Left lobe of liver (tissue), 2 donors: ENCODE measurements around the gene COMMD7. TPM values are rescaled to one million over a fixed set of nuclear protein-coding genes. Genes with fewer than 3 reads are reported as not detected.
"Not testable (repeated sequence)": the region's sequence is repeated elsewhere in the genome, so short reads cannot be mapped to it uniquely, and the experiment has no call there.

ENCODE experiments used
- ATAC-seq: fragments of 200-7000 bp; cut with Tn5 transposase; one replicate; pipeline ENCODE4 v1.9.1; 2020; ENCODE audit warnings: mild to moderate bottlenecking, moderate library complexity
- DNase-seq: peaks from one replicate; pipeline ENCODE4 v3.0.0-alpha.2; 2020; ENCODE audit warnings: low spot score
- total RNA-seq: library from RNA; stranded (reverse); gene quantifications from one replicate; pipeline ENCODE4 v1.2.1, GENCODE V29; 2021
- donor health status: DM: no; HTN: no; CAD: no; lungs with moderate emphysema.
- donor health status: DM: no; HTN: yes; CAD: no.

Gene COMMD7
- total RNA-seq, 1 donor from 2014 or later = 16.9 TPM

DNA sequence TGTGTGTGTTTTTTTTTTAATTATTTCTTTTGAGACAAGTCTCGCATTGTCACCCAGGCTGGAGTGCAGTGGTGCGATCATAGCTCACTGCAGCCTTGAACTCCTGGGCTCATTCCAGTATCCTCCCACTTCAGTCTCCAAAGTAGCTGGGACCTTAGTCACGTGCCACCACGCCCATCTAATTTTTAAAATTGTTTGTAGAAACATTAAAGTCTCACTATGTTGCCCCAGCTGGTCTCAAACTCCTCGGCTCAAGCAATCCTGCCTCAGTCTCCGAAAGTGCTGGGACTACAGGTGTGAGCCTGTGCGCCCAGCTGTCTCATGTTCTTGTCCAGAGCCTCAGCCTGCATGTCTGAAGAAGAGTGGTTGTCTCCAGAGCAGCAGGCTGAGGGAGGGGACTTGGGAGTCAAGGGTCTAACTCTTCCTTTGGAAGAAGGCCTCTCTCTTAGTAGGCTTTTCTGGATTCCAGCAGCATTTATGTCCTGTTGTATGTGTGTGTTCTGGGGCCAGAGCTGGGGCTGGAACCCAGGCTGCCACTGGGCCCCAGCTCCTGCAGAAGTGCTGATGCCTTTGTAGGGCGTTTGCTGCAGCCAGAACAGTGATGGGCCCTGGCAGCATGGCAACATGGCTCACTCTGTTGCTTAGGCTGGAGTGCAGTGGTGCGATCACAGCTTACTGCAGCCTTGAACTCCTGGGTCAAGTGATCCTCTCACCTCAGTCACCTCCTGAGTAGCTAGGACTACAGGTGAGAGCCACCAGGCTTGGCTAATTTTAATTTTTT is 24.3 kb upstream of the COMMD7 start:
- ATAC-seq (no peak), DNase-seq (no peak)

DNA sequence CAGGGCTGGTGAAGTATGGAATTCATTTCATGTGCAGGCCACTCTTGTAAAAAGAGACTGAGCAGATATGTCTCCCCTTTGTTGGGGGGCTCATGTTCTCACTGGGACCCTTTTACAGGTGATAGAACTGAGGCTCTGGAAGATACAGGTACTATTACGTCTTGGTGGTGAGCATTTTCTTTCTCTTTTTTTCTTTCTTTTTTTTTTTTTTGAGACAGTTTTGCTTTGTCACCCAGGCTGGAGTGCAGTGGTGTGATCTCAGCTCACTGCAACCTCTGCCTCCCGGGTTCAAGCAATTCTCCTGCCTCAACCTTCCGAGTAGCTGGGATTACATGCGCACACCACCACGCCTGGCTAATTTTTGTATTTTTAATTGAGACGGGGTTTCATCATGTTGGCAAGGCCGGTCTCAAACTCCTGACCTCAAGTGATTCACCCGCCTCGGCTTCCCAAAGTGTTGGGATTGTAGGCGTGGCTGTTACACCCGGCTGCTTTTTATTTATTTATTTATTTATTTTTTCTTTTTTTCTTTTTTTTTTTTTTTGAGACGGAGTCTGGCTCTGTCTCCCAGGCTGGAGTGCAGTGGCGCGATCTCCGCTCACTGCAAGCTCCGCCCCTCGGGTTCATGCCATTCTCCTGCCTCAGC is 22.1 kb upstream of the COMMD7 start:
- ATAC-seq, DNase-seq: not testable (repeated sequence)

GRCh38 chr20:32764005-32764960 is 21.0 kb upstream of the COMMD7 start:
- no peak for DNase-seq
- no peak for ATAC-seq

- peak; percentile 25 for ATAC-seq
Measured at GRCh38 chr20:32763202-32764004, 20.1 kb upstream of the COMMD7 start.

GRCh38 chr20:32762754-32763201 is 19.5 kb upstream of the COMMD7 start:
- DNase-seq (no peak), ATAC-seq (peak; percentile 15)

More at GRCh38 chr20:32763202-32764004, 20.1 kb upstream of the COMMD7 start:
- no peak for DNase-seq

- ATAC-seq = peak; percentile 91
Measured at GRCh38 chr20:32761831-32762753, 18.8 kb upstream of the COMMD7 start, which contains the start of gene DNMT3B. DNMT3B (plus strand) TSS chr20:32762385; CDS start chr20:32780324, 17,939 bp downstream.

DNA sequence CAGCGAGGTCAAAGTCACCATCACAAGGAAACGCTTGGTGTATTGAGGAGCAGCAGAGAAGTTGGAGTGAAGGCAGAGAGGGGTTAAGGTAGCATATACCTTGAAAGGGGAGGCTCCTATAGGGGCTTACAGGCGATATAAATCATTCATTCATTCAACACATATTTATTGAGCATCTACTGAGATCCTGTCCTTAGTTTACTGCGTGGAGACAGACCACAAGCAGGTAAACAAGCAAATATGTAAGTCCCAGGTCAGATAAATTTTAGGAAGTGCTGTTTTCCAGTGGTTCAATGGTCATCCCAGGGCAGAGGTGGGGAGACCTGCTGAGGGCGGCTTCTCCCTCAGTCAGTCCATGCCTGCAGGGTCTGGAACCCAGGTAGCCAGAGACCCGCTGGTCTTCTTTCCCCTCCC is 18.2 kb upstream of the COMMD7 start:
- no peak for DNase-seq
- no peak for ATAC-seq

More at GRCh38 chr20:32761831-32762753, 18.8 kb upstream of the COMMD7 start, which contains the start of gene DNMT3B:
- peak; percentile 82 for DNase-seq

DNA sequence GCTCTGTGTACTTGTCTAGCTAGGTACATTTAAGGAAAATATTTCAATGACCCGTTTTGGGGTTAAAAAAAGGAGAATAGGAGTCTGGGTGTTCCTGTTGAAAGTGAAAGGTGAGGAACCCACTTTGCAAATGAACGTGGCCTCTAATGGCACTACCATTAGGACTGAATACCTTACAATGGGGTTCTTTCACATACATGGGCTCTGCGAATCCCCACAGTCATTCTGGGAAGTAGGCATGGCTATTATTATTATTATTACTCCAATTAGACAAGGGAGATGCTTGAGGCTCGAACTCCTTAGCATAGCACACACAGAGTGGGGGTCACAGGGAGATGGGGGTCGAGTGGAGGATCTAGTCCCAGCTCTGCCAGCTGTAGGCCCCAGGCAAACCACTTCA is 12.9 kb upstream of the COMMD7 start:
- DNase-seq = no peak
- no peak for ATAC-seq

DNA sequence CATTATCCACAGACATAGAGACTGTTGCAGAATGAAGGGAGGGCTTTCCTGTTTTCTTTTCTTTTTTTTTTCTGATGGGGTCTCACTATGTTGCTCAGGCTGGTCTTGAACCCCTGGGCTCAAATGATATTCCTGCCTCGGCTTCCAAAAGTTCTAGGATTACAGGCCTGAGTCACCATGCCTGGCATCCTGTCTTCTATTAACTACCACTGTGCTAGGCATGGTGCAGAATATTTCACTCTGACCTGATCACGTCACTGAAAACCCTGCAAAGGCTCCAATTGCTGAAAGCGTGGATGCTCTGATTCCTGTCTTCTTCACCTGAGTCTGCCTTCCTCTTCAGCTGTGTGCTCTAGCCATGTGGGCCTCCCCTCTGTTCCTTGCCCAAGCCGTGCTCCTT is 10.5 kb upstream of the COMMD7 start:
- no peak for DNase-seq
- ATAC-seq = no peak

DNA sequence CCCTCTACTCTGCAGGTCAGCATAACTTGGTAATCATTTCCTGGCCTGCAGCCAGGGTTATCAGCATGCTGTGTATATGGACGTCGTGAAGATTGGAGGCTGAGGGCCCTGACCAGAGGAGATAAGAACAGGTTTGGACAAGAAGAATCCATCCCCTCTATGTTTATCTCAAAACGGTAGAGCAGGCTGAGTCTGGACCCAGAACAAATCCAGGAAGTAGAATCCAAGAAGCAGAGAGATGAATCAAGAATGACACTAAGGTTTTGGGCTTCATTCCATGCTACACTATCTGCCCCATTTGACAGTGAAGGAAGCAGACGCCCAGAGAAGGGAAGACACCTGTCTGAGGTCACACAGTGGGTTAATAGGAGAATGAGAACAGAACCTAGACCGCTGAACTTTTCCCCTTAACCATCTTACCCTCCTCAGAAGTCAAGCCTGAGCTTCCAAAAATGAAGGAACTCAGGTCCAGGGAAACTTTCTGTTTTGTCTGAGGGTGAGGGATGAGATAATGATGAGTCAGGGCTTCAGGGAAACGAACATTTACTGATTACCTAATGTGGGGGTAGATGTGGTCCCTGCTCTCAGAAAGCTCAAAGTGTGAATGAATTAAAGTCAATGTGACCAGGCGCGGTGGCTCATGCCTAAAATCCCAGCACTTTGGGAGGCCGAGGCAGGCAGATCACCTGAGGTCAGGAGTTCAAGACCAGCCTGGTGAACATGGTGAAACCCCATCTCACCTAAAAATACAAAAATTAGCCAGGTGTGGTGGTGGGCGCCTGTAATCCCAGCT is 9.4 kb upstream of the COMMD7 start:
- no peak for DNase-seq
- no peak for ATAC-seq

DNA sequence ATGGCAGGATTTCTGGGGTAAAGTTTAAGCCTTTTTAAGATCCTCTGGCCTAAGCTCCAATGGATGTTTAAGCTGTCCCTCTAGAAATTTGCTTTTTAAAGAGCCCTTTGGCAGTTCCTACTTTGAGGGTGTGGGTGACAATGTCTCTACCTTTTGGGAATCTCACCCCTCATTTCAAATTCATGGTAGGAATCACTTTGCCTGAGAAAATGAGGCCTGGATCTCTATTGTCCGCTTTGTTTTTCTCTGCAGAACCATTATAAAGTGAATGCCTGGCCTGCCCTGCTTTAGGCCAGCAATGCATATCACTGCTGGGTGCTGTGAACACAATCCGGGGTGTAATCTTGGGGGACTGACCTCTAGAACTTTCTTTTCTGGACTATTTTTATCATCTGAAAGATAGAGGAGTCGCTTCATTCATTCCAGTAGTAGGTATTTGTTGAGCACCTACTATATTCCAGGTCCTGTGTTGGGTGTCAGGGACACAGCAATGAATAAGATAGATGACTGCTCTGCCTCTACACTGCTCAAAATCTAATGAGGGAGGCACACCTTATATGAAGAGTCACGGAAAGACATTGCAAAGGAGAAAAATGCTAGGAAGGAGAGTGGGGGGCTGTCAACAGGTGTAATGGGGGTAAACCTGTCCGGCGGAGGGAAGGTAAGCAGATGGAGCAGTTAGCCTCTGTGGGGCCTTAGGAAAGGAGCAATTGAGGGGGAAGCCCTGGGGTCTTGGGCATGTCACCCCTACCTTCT is 8.6 kb upstream of the COMMD7 start:
- ATAC-seq = no peak

GRCh38 chr20:32751293-32751692 is 8.0 kb upstream of the COMMD7 start:
- ATAC-seq (no peak), DNase-seq (no peak)

More for the DNA sequence above, 8.6 kb upstream of the COMMD7 start:
- no peak for DNase-seq

GRCh38 chr20:32749914-32750637 is 6.8 kb upstream of the COMMD7 start:
- DNase-seq (no peak), ATAC-seq (no peak)

GRCh38 chr20:32742322-32743236 is 688 bp downstream of the COMMD7 start:
- DNase-seq (no peak), ATAC-seq (peak; percentile 28)

DNA sequence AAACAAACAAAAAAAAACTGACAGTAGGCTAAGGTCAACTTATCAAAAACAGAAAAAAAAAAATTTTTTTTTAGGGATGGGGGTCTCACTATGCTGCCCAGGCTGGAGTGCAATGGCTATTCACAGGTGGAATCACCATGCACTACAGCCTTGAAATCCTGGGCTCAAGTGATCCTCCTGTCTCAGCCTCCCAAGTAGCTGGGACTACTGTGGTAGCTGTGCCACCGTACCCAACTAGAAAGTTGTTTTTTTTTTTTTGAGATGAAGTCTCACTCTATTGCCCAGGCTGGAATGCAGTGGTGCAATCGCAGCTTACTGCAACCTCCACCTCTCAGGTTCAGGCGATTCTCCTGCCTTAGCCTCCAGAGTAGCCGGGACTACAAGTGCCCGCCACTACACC is 2.1 kb downstream of the COMMD7 start:
- DNase-seq = no peak

More for the DNA sequence above, 2.1 kb downstream of the COMMD7 start:
- ATAC-seq = no peak
